Ishikawa (cell line): ENCODE measurements around the gene PEX3.

Experiments used
- CEBPB ChIP-seq: IDR thresholded peaks from 2 replicates; pipeline ENCODE4 v1.6.1; 2012
- CREB1 ChIP-seq: IDR thresholded peaks from 2 replicates; pipeline ENCODE4 v1.6.1; 2012; ENCODE audit warnings: low read depth
- NFIC ChIP-seq: IDR thresholded peaks from 2 replicates; pipeline ENCODE4 v1.6.1; 2012
- RAD21 ChIP-seq: IDR thresholded peaks from 2 replicates; pipeline ENCODE4 v1.6.1; 2012; ENCODE audit warnings: low read depth
- TAF1 ChIP-seq: IDR thresholded peaks from 2 replicates; pipeline ENCODE4 v1.6.1; 2012; ENCODE audit warnings: low read depth, mild to moderate bottlenecking
- TEAD4 ChIP-seq: IDR thresholded peaks from 2 replicates; pipeline ENCODE4 v1.6.1; 2012
- YY1 ChIP-seq: IDR thresholded peaks from 2 replicates; pipeline ENCODE4 v1.6.1; 2012; ENCODE audit warnings: low read depth

- TF ChIP-seq YY1 (no peak), TAF1 (no peak), CREB1 (no peak), CEBPB (no peak), NFIC (no peak), RAD21 (no peak), TEAD4 (no peak)
Measured at GRCh38 chr6:143478479-143479062, 28.0 kb downstream of the PEX3 start.
